HG03097 (cell line): ENCODE results near the gene DPT.

ENCODE experiments used
- ATAC-seq: cut with Tn5 transposase; IDR thresholded peaks from one replicate; pipeline ENCODE4 v1.9.1; 2021; ENCODE audit not compliant: unreplicated experiment, low FRiP score

Gene DPT

DNA sequence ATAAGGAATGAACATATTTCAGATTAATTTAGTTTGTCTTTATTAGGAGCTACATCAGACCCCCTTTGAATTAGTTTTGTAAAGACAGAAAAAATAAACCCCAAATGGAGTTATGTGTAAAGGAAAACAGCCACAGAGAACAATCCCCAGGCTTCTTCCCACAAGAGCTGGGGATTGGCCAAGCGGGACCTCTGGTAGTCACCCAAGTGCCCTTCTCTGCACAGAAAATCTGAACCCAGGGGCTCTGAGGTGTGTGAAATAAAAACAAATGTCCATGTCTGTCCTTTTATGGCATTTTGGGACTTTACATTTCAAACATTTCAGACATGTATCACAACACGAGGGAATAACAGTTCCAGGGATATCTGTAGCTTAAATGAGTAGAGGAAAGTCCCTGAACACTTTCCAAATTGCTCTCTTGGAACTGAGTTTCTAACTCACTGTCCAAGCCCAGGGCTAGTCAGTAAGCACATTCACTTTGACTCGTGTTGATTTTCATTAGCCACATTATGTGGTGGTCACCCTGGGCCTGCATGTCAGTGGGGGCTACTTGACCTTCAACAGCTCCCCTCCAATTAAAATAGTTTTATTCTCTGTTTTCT, 22.5 kb downstream of the DPT start:
- ATAC-seq: no peak

DNA sequence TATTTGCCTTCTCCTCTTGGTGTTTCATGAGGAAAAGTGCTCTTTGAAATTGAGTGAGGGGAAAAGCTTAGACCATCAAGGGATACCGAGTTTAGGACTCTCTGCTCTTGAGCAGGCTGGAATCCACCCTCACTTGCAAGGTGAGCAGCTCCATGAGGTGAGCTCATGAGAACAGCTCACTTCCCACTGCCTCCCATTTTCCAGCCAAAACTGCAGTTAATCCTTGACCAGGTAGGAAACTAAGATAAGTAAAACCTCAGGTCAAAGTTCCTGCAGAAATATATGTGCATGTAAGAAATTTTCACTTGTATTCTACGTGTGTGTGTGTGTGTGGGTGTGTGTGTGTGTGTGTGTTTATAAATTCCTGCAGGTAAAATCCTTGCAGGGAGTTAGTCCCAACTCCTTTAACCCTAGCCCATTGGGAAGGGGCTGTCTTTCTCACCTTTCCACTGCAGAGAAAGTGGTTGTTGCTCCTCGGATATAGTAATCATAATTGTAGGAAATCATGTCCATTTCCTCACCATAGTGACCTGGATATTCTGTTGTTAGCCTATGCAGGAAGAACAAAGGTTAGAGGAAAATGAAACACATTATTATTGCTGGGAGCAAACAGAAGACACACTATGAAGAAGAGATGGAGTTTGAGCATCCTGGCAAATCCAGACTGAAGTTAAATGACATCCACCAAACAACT, 28.3 kb downstream of the DPT start:
- no peak for ATAC-seq

DNA sequence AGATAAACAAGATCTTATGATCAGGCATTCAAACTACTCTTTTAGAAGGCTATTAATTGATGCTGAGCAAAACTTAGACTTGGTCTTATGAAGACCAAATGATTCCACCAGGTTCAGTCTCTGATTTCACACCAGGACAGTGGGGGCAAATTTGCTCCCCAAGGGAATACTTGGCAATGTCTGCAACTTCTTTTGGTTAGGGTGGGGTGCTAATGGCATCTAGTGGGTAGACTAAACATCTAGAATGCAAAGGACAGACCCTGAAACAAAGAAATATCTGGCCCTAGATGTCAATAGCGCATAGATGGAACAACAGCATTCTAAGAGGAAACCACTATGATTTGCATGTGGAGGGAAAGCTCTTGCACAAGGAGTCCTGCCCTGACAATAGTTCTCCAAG, 30.6 kb downstream of the DPT start:
- no peak for ATAC-seq

DNA sequence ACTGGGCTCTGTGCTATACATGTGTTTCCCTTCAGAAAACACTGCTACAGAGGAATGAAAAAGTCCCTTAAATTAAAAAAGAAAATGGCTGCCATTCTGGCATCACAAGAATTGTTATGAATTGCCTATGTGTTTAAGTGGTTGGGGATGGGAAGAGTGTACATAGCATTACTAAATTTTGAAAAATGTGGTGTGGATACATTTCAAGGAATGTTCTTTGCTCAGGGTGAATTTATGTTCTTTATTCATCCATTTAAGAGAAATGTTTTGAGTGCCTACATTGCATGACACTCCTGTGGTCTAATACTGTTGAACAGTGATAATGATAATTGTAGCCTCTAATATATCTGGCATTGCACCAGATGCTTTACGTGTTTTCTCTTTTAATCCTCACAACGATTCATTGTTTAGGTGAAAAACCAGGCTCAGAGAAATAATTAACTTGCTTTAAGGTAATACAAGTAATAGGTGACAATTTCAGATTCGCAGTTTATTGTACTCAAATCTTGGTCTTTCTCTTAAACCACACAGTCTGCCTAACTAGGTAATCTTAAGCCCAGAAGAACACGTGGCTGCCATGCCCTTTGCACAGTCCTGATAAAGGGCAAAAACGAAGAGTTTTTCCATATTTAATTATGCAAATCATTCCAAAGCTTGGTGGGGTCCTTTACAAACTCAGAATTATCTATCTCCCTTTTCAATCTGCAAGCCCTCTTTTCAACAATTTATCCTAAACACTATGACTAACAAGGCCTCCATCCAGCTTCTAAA, 31.5 kb downstream of the DPT start:
- ATAC-seq: no peak

DNA sequence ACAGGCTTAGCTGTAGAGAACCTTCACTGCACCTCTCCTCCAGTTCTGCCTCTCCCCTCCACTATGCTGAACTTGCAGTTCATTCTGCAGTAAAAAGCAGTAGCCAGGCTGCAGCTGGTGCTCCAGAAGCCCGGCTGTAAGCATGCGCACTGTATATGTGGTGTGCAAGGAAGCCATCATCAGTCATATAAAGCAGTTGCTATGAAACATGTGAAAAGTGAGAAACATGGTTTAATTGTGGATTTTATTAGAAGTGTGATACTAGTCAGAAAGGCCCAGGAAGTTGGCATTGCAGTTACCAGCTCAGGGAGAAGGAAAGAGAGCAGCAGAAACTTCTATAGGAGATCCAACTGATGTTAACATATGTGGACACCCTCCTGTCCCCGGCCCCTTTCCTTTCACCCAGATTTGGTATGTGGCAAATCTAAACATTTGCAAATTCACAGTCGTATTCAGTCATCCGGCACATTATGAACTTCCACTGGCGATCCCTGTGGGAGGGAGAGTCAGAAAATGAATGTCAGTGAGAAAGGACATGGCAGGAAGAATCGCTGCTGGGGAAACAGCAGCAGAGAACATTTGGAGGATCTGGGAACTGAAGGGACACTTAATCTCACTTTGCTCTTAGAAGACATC, 32.8 kb downstream of the DPT start:
- no peak for ATAC-seq

DNA sequence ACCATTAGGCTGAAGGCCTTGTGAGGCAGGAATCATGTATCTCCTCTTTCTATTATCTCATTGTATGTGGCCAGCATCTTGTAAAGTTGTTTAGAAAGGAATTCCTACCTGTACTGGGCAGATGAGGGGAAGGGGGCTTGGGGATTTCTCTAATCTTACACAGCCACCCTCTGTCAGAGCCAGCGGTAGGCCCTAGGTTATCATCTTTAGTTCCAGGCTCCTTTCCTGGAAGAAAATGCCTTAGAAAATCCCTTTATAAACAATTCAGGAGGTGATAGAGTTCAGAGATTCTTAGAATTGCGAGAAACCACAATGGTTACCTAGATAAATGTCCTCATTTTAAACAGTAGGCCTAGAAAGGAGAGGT, 35.2 kb downstream of the DPT start:
- no peak for ATAC-seq

DNA sequence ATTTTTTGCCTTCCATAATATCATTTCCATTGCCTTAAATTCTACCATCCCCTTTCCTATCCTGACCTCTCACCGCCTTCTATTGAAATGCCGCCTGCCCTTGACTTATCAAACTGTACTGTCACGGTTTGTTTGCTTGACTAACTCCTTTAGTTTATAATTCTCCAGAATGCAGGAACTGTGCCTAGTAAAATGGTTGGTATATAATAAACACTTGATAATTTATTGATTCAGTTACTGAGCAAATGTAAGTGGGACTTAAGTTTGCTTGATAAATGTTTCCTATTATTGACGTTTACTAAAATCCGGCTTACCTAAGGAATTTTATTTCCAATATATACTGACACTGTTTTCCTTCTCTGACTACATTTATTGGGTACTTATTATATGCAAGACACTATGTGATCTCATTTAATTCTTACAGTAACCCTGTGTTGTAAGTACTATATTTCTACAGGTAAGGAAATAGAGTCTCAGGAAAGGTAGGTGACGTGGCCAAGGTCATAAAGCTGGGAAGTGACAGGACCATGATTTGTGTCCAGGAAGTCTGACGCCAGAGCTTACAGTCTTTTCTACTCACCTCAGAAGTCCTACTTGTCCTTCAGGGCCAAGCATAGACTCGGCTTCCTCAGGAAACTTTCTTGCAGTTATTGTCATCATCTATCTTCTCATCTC, 35.7 kb downstream of the DPT start:
- ATAC-seq: no peak

DNA sequence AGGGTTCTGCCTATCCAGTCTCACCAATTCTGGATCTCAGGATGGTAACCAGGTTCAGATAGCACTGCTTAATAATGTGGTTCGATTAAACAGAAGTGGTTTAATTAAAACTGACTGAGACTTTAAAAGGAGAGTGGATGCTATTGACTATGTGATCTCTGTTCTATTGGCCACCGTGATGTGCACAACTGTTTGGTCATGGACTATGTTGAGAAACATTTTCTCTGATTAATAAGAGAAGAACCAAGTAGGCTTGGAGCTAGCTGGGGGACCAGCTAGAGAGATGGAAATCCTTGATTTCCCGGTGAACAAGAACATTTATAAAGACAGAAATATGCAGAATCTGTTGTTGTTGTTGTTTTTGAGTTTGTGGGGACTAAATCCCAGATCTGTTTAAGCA, 36.5 kb downstream of the DPT start:
- ATAC-seq: no peak

DNA sequence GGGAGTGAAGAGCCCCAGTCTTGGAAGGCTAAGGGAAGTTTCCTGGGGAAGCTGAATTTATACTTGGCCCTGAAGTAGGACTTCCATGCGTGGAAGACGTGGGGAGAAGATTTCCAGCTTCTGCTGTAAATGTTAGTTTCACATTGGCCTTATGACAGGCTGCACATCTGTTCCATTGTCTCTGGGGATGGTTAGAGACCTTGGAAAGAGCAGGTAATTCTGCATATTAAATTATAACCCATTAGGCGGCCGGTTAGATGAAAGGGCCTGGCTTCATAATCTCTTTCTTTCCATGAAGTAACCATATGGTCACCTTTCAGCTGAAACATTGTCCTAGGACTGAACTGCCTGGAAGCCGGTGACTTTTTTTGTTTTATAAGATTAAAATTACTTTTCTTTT, 37.5 kb downstream of the DPT start:
- ATAC-seq: no peak

DNA sequence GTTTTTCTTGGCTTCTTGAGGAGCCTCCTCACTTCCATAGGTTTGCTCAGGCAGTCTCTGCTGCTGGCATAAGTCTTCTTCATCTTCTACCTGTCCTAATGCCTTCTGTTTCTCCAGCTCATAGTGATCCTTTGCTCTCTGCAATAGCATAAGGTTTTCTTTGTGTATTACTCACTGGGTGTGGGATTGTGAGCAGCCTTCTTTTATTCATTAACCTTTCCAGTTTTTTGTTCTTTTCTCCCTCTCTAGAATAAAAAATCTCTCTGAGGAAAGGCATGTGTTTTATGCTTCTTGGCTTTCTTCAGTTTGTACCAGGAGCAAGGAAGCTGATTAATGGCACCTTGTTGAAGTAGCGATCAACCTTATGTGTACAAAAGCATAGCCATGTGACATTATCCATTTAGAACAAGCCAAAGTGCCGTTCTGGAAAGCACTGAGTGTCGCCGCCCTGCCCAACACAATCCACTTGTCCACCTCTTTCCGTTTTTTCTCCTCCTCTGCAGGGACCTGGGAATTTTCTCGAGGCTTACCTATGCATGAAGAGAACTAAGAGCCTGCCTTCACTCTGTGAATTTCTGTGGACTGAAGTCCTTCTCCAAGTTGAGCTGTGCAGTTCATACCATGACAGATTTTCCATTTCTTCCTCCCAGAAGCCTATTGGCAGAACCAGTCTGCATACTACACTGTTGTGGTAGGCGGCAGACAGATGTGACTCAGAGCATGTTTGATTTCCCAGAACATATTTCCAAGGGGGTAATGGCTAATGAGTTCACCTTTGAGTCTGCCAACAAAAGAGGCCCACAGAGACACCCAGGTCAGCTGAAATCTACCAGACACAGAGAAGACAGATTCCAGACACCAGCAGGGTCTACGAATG, 39.0 kb downstream of the DPT start:
- ATAC-seq: no peak

DNA sequence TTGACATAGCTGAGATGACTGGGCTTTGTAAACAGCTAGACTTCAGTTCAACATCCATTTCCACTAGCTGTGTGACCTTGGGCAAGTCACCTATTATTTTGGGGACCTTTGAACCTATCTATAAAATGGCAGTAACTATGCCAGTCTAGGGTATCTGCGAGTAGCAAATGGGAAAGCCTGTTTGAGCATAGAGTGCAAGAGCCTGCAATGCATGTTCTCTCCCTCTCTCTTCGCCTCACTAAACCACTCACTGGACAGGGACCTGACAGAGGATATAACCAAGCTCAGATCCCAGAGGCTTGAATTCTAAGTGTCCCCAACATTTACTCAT, 39.7 kb downstream of the DPT start:
- ATAC-seq: no peak

DNA sequence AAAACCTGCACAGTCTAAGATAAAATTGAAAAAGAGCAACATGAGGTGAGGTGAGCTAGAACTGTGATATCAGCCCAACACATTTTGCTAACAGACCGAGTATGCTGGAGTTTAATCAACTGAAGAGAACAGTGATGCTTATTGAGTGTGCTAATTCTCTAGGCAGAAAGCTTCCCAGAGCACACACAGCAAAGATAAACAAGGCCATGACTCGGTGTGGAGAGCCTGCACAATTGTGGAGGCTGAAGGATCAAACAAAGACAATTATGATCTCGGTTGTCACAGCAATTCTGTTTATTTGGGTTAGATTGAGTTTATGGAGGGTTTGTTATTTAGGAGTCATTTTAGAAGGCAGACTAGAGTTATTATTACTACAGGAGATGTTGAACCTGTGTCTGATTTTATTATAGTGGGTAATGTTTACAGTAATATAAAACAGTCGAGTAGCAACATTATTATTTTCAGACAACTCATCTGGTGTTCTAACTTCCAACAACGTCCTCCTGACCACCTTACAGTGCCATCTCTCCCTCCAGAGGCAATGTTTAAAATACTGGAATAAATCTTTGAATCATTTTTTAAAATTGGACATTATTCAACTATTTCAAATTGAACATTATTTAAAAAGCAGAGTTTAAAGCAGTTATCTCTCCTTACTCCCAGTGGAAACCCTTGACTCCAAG, 40.2 kb downstream of the DPT start:
- ATAC-seq: no peak

DNA sequence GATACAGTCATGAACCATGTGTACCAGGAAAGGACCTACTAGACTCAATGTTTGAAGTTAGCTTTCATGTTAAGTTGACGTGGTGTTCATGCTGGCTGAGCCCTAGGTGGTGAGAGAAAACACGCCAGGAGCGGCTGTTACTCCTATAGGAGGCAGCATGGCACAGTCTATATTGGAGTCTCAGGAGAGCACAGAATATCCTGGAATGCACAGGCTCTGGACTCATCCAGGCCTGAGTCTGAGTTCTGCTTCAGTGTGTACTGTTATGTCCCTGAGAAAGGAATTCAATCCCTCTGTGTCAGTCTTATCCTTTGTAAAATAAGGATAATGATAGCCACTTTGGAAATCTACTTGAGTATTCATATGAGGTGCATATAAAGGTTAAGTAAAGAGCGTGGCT, 41.2 kb downstream of the DPT start:
- ATAC-seq: no peak

DNA sequence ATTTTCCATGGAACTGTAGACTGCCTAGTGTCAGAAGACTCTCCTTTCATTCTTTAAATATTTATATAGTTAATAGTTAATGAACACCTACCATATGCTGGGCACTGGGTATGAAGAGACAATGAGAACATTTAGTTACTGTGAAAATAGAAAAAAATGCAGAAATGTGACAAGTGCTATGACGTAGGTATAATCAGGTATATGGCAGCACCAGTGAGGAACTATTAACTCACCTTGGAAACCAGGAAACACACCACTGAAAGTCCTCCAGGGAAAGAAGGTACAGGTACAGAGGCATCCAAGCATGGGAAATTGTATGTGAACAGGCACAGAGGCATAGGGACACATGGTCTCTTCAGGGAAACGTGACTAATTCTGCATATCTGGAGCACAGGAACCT, 42.3 kb downstream of the DPT start:
- ATAC-seq: no peak

DNA sequence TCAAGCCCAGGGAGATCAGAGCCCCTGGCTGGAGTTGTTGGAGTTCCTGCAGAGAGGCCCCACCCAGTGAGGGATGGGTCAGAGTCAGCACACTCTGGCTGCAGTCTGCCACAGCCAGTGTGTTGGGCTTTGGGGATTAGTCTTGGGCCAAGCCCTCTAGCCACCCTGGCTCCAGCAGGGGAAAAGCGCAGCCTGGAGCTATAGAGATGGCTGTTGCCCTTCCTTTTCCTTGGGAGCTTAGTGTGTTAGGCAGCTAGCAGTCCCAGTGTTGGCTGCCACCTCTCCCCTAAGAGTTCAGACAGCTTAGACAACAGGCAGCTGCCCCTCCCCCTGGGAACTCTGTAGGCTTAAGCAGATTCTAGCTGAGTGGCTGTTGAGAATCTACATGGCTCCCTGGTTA, 45.1 kb downstream of the DPT start:
- no peak for ATAC-seq

DNA sequence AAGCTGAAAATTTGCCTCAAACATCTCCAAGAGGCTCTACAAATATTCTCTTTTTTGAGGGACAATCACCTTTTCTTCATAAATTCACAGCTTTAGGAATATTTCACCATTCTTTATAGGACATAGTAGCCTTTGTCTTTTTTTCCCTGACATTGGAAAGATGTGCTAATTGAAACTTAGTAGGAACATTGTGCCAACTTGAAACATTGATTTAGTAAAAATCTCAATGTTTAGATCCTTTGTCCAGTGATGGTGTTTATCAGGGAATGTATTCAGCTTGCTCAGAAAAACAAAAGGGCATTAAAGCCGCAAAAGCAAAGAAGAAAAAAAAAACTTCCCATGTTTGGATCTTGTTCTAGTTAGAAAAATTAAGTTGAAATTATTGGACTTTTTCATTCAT, 52.1 kb downstream of the DPT start:
- ATAC-seq: no peak

DNA sequence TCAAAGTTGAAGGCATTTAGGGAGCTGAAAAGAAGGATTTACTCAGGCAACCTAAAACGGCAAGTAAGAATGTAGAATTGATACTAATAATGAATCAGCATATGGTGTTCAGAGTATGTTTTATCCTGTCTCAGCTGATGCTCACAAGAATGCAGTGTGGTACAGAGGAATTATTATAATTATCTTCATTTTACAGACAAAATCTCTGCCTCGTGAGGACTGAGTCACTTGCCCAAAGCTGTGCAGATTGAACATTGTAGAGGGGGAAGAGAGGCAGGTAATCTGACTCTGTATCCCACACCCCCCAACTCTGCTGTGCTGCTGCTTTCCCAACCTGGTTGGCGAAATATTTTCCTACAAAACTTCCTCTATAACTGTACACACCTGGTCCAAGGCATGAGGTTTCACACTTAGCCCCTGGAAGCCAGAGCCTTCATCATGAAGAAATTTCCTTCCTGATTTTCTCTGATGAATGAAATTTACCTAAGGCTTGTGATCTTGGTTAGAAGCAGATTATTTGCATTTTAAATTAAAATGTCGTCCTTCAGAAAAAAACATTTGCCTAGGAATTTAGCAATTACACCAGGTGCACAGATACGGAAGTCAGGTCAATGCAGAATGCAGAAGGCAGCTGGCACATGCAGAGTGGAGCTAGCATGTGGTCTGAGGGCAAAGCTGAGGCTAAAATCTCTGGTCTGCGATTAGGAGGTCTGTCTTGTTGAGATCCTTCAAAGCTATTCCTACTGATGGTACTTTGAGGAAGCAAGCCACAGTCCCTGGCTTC, 52.8 kb downstream of the DPT start:
- no peak for ATAC-seq

DNA sequence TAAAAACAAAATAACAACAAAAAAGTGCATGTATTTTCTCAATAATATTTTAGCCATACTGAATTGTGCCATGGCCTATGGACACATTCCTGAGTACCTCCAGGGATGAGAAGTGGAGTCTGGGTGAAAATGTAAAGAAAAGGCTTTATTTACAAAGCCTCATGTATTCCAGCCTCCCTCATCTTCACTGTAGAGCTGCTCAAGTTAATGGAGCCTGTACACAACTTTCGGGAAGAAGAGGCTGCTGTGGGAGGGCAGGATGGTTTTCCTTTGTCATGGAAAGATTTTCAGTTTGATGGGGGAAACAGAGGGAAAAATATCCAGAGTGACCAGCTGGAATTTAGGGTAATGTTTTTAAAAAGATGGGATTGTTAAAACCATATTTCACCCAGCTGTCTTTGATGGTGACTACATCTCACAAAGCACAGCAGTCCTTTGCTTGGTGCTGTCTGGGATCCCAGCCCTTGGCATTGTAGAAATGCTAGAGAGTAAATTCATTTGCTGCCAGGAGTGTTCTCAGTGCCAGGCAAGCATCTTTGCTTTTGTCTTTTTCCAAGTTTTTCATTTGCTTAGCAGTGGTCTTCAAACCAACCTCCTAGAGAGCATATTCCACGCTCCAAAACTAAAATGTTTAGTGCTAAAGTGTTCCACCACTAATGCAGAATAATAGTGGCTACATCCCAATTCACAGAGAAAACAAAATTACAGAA, 54.9 kb downstream of the DPT start:
- ATAC-seq: no peak
